ENCODE data around the gene USB1.

Gene USB1

DNA sequence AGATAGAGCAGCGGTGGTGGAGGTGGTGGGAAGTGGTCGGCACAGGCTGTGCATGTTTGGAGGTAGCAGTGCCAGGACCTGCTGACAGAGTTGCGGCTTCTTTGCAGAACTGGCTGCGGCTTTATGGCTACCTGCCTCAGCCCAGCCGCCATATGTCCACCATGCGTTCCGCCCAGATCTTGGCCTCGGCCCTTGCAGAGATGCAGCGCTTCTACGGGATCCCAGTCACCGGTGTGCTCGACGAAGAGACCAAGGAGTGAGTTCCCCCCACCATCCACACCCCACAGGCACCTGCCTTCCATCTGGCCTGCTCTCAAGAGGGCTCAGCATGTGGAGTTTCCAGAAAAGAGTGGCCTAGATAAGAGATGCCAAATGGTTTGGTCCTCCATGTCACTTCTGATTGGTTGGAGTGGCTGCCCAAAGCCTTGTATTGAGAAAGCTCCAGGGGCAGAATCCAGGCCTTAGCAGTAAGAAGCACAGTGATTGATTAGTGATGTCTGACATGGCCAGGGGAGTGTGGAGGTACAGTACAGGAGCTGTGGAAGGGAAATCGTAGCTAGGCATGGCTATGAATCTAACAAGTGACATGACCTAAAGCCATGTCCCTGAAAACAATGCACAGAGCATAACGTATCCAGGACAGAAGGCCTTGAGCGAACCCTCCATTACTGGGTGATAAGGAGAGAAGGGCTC, 36.3 kb downstream of the USB1 start:
- no peak for DNase-seq

DNA sequence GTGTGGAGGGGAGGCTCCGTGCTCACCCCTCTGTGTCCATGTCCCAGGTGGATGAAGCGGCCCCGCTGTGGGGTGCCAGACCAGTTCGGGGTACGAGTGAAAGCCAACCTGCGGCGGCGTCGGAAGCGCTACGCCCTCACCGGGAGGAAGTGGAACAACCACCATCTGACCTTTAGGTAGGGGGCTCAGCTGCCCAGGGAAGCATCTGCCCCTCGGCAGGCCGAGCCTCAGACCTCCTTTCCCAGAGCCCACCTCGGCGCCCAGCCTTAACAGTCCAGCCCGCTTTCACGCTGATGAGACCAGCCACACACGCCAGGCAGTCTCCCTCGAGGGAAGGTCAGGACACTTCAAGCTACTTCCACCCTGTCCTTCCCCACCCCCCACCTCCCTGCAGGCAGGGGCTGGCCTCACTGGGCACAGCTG, 37.0 kb downstream of the USB1 start:
- no peak for DNase-seq

DNA sequence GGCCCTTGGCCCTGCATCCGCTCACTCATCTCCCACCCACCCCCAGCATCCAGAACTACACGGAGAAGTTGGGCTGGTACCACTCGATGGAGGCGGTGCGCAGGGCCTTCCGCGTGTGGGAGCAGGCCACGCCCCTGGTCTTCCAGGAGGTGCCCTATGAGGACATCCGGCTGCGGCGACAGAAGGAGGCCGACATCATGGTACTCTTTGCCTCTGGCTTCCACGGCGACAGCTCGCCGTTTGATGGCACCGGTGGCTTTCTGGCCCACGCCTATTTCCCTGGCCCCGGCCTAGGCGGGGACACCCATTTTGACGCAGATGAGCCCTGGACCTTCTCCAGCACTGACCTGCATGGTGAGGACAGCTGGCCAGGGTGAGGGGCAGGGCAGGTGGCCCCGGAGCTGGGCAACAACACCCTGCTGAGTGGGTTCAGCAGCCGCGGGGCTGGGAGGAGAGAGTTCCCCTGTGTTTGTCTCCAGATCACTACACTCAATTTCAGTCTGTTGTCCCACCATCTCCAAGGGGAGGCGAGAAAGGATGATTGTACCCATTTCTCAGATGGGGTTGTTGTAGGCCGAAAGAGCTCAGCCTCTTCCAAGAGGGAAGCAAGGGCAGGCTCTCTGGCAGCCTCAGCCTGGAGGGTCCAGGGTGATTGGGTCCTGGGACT, 38.8 kb downstream of the USB1 start:
- DNase-seq = no peak

DNA sequence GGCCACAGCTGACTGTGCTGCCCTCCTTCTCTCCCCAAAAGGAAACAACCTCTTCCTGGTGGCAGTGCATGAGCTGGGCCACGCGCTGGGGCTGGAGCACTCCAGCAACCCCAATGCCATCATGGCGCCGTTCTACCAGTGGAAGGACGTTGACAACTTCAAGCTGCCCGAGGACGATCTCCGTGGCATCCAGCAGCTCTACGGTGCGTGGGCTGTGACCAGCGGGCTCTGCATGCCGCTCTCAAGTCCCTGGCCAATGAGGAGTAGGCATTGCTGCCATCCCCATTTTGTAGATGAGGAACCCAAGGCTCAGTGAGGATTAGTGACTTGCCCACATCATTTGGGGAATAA, 39.3 kb downstream of the USB1 start:
- no peak for DNase-seq

DNA sequence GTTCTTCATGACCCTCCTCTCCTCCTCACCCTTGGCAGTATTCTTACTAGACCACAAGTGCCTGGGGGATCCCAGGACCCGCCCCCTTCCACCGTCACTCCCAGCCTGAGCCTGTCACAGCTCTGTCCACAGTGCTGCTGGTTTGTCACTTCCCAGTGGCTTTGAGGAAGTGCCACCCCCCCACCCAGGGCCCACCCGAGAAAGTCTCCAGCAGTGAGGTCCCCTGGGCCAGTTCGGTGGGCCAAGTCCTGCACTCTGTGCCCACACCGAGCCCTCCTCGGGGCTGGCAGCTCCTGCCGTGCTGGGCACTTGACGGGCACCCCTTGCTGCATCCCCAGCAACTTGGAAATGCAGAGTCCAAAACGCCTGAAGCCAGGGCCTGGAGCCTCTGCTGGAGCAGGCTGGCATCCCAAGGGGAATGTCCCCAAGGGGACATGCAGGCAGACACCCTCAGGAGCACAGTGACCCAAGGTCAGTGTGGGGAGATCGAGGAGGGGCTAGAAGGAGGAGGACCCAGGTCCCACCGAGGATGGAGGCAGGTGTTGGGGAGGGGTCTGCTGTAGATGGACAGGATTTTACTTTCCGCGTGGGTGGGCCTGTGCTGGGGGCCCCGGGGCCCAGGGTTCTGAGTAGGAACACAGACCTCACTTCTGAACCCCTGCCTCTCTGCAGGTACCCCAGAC, 39.9 kb downstream of the USB1 start:
- no peak for DNase-seq

DNA sequence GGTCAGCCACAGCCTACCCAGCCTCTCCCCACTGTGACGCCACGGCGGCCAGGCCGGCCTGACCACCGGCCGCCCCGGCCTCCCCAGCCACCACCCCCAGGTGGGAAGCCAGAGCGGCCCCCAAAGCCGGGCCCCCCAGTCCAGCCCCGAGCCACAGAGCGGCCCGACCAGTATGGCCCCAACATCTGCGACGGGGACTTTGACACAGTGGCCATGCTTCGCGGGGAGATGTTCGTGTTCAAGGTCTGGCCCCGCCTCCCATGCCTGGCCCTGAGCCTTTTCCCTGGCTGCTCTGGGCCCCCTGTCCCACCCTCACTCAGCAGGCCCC, 40.4 kb downstream of the USB1 start:
- DNase-seq = no peak

DNA sequence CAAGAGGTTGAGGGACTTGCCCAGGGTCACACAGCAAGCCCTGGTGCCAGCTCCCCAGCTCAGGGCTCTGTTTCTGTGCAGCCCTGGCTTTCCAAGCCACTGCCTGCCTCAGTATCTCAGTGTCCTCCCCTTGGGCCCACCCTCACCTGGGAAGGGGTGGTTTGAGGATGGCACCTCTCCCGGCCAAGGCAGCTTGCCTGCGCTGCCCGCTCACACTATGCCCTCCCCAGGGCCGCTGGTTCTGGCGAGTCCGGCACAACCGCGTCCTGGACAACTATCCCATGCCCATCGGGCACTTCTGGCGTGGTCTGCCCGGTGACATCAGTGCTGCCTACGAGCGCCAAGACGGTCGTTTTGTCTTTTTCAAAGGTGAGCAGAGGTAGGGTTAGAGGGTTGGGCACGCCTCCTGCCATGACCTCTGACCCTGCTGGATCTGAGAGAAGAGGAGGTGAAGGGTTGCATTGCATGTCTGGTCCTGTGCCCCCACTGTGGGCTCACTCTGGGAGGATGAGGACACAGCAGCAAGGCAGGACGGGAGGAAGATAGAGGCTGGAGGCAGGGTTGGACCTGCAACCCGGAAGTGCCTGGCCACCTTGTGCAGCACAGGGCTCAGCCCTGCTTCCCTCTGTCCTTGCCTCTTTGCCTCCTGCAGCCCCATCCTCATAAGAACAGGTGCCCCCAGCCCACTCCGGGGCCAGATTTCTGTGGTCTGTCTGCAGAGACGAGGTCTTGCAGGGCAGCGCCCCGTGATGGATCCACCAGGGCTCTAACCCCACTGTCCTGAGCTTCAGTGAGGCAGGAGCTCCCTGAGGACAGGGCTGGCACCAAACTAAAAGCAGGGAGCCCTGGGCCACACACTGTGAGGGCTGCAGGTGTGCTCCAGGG, 41.0 kb downstream of the USB1 start:
- DNase-seq = no peak

DNA sequence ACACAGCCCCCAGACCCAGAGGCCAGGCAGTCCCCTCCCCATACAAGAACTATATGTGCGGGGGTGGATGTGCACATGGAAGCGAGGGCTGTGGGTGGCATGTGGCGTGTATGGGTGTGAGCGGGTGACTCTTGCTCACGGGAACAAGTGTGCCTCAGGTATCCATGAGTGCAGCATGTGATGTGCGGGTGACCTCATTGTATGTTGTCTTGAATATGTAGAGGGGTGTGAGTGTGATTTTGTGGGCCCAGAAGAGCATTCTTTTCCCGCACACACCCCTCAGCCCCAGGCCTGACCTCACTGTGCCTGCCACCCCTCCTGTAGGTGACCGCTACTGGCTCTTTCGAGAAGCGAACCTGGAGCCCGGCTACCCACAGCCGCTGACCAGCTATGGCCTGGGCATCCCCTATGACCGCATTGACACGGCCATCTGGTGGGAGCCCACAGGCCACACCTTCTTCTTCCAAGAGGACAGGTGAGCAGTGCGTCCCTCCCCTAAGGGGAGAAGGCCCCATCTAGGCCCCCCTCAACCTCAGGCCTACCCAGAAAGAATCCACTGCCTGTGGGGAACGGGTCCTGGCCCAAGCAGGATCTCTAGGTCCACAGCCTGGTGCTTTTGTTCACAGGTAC, 41.8 kb downstream of the USB1 start:
- DNase-seq = no peak

DNA sequence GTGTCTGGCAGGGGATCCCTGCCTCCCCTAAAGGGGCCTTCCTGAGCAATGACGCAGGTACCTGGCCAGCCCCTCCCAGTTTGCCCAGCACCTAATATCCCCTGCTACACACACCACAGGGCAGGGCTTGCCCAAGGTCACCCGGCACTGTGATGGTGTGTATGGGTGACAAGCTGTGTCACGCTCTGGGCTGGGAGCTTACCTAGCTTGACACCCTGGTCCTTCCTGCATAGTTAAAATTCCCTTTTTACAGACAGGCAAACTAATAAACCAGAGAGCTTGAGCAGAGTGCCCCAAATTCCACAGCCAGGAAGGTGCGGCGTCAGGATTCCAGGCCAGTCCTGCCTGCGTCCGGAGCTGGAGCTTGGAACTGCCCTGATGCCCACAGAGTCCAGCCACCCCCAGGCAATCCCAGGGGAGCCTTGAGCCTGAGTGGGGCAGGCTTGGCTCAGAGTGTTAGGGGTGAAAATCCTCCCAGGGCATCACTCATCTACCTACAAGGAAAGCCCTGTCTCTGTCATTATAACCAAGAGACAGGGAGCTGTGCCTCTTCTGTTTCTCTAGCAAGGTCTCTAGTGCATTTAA, 42.5 kb downstream of the USB1 start:
- no peak for DNase-seq

DNA sequence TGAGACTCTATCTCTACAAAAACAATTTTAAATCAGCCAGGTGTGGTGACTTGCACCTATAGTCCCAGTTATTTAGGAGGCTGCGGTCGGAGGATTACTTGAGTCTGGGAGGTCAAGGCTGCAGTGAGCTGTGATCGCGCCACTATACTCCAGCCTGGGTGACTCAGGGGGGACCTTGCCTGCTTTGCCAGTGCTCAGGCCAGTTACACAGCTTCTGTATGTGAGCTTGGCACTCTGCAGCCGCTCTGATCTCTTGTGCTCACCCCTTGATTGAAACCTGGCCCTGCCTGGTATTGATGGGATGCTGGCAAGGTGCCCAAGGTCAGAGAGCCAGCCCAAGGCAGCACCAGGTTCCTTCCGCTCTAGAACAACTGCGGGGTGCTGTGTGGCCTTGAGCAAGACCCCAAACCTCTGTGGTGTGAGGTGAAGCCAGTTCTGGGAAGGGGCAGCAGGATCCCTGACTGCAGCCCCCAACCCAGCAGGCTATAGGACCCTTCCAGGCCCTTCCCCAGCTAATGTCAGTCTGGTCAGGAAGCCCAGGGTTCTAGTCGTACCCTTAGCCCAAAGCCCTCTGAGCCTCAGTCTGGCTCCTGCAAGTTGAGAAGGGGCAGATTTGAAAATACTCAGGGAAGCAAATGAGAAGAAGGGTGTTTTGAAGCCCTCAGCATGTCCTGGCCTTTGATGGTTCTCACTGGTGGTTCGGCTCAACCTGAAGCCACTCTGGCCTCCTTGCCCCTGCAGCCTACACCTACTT, 43.2 kb downstream of the USB1 start:
- no peak for DNase-seq

DNA sequence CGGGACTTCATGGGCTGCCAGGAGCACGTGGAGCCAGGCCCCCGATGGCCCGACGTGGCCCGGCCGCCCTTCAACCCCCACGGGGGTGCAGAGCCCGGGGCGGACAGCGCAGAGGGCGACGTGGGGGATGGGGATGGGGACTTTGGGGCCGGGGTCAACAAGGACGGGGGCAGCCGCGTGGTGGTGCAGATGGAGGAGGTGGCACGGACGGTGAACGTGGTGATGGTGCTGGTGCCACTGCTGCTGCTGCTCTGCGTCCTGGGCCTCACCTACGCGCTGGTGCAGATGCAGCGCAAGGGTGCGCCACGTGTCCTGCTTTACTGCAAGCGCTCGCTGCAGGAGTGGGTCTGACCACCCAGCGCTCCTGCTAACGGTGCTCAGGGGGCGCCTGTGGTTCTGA, 43.9 kb downstream of the USB1 start:
- no peak for DNase-seq

DNA sequence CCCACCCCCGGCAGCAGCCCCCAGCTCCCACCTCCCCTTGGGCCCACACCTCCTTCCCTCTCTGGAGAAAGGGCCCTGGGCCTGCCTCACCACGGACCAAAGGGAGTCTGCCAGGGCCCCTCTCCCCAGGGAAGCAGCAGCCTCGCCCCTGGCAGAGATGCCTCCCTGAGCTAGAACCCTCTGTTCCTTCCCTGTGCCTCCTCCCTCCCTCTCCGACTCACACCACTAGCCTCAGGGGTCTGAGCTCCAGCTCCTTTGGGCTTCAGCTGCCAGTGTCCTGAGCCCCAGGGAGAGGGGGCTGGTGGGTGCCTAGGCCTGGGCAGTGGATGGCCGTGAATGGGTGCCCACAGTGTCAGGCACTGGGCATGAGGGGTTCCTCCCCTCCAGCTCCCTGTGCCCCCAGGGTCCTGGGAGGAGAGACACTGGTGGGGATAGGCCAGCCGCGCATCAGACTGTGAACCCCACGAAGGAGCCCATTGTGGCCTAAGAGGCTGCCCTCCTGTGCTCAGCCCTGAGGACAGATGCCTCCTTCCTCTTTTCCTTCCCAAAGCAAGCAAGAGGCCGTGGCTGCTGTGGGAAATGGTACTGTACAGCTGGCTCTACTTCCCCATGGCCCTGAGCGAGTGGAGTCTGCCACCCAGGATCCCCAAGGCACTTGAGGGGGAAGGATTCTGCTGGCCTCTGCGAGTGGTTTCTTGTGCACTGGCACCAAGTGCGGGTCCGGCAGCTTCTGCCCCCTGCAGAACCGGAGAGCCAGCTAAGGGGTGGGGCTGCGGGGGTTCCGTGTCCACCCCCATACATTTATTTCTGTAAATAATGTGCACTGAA, 45.1 kb downstream of the USB1 start:
- no peak for DNase-seq

DNA sequence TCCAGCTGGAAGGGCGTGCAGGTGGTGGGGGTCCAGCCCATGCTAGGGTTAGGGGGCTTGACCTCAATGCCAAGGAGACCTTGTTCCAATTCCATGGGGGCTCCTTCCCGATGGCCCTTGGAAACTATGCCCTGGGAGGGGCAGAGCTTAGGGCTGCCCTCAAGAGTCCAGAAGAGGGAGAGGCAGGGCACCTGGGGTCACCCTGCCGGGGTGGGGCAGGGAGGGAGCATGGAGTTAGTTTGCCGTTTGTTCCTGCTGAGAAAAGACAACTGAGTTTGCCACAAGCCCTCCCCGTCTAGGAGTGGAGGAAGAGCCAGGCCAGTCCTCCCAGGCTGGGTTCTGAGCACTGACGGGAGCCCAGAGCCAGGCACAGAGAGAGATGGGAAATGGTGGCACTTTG, 45.7 kb downstream of the USB1 start:
- no peak for DNase-seq

DNA sequence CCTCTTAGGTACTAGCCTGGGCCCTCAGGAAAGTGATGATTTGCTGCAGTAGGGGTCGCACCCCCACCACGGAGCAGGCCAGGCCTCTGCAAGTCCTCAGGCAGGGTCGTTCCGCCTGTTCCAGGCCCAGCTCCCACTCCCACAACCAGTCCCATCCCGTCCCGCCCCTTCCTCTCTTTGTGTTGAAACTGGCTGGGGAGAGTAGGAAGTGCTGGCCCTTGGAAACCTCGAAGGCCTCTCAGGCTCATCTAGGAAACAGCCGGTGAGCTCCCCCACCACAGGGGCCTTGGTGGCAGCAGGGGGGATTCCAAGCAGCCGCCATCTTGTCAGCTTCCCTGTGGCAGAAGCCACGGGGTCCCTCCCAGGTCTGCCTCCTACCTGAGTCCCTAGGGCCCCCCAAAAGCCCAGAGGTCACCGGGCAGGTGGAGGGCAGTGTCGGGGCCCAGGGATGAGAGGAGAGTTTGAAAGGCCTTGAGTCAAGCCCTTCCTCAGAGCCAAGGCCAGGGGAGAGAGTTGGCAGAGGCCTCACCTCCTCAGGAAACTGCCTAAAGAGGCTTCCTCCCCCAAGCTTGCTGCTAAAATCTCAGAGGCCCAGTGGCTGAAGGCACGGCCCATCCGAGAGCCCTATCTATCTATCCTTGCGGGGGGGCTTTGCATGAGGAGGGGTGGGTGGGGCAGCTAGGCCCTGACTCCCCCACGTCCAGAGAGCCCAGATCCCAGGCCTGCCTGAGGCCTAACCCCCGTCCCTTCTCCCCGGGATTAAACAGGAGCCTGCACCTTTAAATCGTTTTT, 46.5 kb downstream of the USB1 start:
- no peak for DNase-seq

DNA sequence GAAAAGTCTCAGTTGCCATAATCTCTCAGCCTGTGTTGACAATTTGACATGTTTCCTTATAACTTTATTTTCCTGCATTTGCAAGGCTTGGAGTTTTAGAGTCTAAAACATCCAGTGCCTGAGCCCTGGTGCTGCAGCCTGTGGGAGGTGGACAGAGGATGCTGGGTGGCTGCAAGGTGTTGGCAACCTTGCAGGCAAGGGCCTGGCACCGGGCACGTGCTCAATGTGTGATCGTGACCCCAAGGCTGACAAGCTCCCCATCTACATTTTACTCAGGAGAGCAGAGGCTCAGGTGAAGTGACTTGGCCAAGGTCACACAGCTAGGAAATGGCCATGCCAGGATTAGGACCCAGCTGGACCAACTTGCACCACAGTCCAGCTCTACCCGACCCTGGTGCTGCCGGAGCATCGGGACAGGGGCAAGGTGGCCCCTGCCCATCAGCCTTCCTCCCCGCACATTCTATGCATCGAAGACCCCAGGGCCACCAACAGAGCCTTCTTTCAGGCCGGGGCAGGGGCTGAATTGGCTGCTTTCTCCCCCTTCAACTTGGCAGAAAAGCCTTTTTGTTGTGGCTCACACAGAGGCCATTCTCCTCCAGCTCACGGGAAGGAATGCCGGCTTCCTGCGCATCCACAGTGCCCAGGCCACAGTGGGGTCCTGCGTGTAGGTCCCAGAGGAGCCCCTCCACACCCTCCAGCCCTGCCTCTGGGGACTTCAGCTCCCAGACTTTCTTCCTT, 47.5 kb downstream of the USB1 start:
- DNase-seq = no peak

DNA sequence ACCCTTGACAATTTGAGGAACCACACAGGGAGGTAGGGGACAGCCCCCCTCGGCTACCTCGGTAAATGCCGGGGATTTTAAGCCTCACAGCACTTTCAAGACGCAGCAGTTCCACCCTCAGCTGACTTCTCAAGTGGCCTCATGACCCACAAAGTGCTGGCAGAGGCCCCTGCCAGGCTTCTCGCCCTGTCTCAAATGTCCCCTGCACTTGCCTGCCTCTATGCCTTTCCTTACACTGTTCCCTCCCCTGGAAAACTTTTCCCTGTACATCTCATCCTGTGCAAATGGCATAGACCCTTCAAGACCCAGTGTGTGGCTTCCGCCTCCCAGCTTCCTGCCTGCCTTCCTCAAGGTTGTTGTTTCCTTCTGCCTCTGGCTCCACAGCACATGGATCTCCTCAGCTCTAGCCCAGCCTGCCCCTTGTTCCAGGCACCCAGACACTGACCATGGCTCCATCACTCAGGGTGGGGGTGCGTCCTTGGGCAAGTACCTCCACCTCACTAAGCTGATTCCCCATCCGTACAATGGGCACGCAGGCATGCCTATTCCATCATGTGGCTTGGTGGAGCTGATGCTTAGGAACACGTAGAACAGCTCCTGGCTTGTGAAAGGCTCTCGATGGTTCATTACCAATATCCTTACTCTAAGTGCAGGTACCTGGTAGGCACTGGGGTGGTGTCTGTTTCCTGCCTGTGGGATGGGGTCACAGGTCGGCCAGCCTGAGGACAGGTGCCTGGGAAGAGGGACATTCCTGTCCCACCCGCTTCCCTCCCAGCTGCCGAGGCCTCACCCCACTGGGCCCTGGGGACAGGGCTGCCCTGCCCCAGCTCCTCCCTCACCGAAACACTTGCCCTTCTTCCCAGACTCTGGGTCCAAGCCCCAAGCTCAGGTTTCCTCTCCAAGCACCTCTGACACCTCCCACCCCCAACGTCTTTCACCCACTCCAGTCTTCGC, 48.3 kb downstream of the USB1 start:
- DNase-seq = no peak

DNA sequence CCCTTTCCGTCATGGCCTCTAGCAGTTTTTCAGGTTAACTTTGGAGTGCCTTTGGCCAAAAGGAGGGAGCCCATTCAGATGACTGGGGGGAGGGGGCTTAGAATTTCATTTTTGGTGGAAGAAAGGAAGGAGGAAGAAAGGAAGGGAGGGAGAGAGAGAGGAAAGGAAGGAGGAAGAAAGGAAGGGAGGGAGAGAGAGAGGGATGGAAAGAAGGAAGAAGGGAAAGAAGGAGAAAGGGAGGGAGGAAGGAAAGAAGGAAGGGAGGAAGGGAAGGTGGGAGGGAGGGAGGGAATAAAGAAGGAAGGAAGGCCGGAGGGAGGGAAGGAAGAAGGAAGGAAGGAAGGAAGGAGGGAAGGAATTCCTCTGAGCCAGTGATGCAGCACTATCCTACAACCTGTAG, 50.1 kb downstream of the USB1 start:
- no peak for DNase-seq
